Erythroblast (primary cell): ENCODE measurements around the gene SETMAR.

ENCODE experiments used
- GATA1 ChIP-seq: IDR thresholded peaks from 2 replicates; pipeline ENCODE4 v1.6.1; 2011; ENCODE audit warnings: low read depth, mild to moderate bottlenecking, control low read depth, low read length, moderate library complexity
- POLR2A ChIP-seq: IDR thresholded peaks from 2 replicates; pipeline ENCODE4 v1.6.1; 2011; ENCODE audit warnings: mild to moderate bottlenecking, low read length

DNA sequence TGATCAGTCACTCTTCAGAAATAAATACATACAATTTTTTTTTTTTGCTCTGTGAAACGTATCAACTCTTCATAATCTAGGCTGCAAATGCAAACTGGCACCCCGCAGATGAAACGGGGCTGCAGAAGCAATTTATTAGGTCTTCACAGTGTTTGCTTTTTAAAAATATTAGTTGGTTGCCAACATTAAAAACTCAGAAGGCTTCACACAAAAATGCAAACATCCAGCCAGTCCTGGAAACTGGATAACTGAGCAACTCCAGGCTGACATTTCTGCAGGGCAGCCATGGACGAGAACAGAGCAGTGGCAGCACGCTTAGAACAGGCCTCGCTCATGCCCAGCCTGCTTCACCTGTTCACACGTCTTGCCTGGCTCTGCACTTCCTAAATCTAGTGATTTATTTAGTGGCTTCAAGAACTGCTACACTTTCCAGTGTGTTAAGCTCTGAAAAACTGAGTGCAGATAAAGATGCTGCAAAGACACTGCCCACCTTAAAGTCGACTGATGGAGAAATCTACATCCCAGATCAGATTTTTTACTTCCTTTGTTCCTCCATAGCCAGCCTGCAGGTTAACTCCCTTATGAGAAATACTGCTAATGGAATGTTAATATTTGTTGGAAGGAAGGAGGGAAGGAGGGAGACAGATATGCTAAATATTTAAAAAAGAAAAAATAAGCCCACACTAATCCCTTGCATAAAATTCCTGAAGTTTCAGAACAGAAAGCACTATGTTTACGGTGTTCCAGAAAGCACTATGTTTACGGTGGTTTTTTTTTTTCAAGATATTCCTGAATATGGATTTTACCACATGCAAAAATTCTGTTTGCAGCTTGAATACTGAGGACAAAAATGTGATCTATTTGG, 53.6 kb downstream of the SETMAR start:
- TF ChIP-seq POLR2A: no peak
- no peak for TF ChIP-seq GATA1
